ENCODE data around the gene SMG5.

- TF ChIP-seq CTCF (IDR thresholded peaks at IDR 0.05) (no peak), EZH2phosphoT487 (IDR thresholded peaks at IDR 0.05) (no peak), EZH2 (IDR thresholded peaks at IDR 0.05) (no peak)
These were observed 22.8 kb downstream of the SMG5 start for GRCh38 chr1:156259805-156260204.

Data from neural progenitor cell (in vitro differentiated cells).